ENCODE results near the gene ADH7. TPM values are rescaled to one million over a fixed set of nuclear protein-coding genes. Genes with fewer than 3 reads are reported as not detected.
"Not testable (repeated sequence)": the region's sequence is repeated elsewhere in the genome, so short reads cannot be mapped to it uniquely, and the experiment has no call there.

ADH7 gene
- total and polyA plus RNA-seq, 11 donors, result not detected

DNA sequence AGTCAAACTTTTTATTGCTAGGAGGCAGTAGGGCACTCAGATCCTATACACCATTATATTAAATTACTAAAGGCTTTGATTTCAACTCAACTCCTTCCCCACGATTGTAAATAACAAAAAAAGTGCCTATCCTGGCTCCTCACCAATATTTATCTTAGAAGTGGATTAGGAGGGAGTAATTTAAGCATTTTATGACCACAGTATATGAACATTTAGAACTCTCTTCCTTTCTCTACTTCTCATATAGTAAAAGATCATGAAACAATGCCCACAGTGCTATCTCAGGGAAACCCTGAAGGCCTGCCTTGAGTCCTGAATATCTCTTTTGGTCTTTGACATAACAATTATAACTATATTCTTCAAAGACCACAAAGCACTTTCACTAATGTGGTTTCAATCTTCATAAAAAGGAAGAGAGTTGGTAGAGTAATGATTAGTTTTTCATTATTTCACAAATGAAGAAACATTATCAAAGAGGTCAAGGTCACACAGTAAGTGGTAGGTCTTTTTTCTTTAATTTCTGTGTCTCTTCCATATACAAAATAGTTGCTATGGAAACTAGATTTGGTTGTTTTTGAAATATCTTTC is 53.5 kb downstream of the ADH7 start:
- H3K4me1 ChIP-seq, result peaks cover 0 to 23% (median 0%) of the 10 kb centered on the region in 12 donors
- WGBS, 4 donors, result 33 to 41% (median 38%) methylated on average over 1 of the region's 1 CpG
- H3K36me3 ChIP-seq, result no peaks in the 10 kb centered on the region
- intact Hi-C loops (cut with DNase I), result no loop called here
- DNase-seq (no peak), ATAC-seq (no peak)
- no peaks in the 10 kb centered on the region for H3K27me3 ChIP-seq
- TF ChIP-seq, protein P1, sequence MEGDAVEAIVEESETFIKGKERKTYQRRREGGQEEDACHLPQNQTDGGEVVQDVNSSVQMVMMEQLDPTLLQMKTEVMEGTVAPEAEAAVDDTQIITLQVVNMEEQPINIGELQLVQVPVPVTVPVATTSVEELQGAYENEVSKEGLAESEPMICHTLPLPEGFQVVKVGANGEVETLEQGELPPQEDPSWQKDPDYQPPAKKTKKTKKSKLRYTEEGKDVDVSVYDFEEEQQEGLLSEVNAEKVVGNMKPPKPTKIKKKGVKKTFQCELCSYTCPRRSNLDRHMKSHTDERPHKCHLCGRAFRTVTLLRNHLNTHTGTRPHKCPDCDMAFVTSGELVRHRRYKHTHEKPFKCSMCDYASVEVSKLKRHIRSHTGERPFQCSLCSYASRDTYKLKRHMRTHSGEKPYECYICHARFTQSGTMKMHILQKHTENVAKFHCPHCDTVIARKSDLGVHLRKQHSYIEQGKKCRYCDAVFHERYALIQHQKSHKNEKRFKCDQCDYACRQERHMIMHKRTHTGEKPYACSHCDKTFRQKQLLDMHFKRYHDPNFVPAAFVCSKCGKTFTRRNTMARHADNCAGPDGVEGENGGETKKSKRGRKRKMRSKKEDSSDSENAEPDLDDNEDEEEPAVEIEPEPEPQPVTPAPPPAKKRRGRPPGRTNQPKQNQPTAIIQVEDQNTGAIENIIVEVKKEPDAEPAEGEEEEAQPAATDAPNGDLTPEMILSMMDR (IDR thresholded peaks at IDR 0.05), result no peak
- TF ChIP-seq POLR2A (IDR thresholded peaks at IDR 0.05), result no peak
- H3K9me3 ChIP-seq, result peaks cover 0 to 12% (median 0%) of the 10 kb centered on the region in 12 donors
- H3K4me3 ChIP-seq, result no peak overlapping the region
- H3K27ac ChIP-seq, result peak overlapping the region in 1 of 12 donors; percentile 85

DNA sequence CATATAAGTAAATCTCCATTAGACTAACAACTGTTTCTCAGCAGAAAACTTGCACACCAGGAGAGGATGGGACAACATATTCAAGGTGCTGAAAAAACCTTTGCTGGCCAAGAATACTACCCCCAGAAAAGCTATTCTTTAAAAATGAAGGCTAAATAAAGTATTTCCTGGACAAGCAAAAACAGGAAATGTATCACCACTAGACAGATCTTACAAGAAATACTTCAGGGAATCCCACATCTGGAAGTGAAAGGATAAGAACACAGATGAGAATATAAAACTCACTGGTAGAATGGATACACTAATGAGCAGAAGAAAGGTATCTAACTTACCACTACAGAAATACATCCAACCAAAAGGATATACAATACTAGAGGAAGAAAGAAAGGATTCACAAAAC is 55.6 kb downstream of the ADH7 start:
- H3K36me3 ChIP-seq, result no peaks in the 10 kb centered on the region
- H3K27ac ChIP-seq, result no peak overlapping the region
- H3K4me1 ChIP-seq, result peaks cover 0 to 16% (median 0%) of the 10 kb centered on the region in 12 donors
- H3K4me3 ChIP-seq, result no peak overlapping the region
- H3K9me3 ChIP-seq, result peaks cover 0 to 16% (median 0%) of the 10 kb centered on the region in 12 donors
- no peak for TF ChIP-seq POLR2A (IDR thresholded peaks at IDR 0.05)
- DNase-seq (no peak), ATAC-seq (no peak)
- no peaks in the 10 kb centered on the region for H3K27me3 ChIP-seq
- intact Hi-C loops (cut with DNase I), result no loop called here

DNA sequence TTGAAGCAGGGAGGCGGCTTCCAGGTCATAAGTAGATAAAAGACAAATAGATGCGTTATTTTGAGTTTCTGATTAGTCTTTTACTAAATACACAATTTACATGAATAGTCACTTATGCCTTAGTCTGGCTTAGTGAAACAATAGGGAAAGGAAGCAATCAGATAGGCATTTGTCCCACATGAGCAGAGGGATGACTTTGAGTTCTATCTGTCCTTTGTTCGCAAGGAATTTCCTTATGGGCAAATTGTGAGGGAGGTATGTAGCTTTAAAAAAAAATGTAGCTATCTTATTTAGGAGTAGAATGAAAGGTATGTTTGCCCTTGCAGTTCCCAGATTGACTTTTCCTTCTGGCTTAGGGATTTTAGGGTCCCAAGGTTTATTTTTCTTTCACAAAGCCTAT is 56.3 kb downstream of the ADH7 start:
- Histone ChIP-seq H3K4me3 (no peak overlapping the region), H3K27me3 (no peaks in the 10 kb centered on the region), H3K27ac (no peak overlapping the region), H3K4me1 (peaks cover 0 to 12% (median 0%) of the 10 kb centered on the region in 12 donors), H3K36me3 (no peaks in the 10 kb centered on the region), H3K9me3 (peaks cover 0 to 21% (median 0%) of the 10 kb centered on the region in 12 donors)
- ATAC-seq, result no peak
- TF ChIP-seq POLR2A (IDR thresholded peaks at IDR 0.05), result no peak
- TF ChIP-seq, protein P1 (IDR thresholded peaks at IDR 0.05), result no peak
- intact Hi-C loops (cut with DNase I), result no loop called here
- no peak for DNase-seq
- WGBS, 4 donors, result 88 to 93% (median 92%) methylated on average over 3 of the region's 3 CpGs

DNA sequence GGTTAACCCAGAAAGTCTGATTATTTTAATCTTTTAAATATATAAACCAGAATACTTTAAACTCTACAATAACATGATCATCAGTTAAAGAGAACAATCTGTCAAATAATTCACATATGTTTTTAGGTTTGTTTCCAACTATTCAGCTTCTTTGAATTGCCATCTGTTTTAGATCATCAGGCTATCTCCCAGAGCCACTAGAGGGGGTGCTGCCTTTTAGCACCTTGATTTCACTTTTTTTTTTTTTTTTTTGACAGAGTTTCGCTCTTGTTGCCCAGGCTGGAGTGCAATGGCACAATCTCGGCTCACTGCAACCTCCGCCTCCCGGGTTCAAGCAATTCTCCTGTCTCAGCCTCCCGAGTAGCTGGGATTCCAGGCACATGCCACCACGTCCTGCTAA is 57.8 kb downstream of the ADH7 start:
- H3K27ac ChIP-seq; DNase-seq; H3K36me3 ChIP-seq; intact Hi-C loops (cut with DNase I); ATAC-seq; H3K4me3 ChIP-seq; H3K27me3 ChIP-seq; H3K4me1 ChIP-seq: not testable (repeated sequence)
- H3K9me3 ChIP-seq, result peaks cover 0 to 30% (median 3%) of the 10 kb centered on the region in 12 donors
- 64 to 78% (median 69%) methylated on average over 6 of the region's 6 CpGs for WGBS, 4 donors
- TF ChIP-seq, protein P1 (IDR thresholded peaks at IDR 0.05), result peak in 1 of 12 donors; percentile 18

DNA sequence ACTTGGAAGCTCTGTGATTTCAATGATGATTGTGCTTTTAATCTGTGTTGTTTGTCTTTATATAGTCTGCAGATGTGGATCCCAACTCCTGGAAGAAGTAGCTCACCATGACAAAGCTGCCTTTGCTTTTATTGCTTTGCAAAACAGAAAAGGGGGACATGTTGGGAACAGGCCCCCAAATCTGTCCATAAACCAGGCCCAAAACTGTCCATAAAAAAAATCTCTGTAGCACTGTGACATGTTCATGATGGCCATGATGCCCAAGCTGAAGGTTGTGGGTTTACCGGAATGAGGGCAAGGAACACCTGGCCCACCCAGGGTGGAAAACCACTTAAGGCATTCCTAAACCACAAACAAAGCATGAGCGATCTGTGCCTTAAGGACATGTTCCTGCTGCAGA is 62.7 kb downstream of the ADH7 start:
- H3K27ac ChIP-seq; H3K4me1 ChIP-seq; ATAC-seq; H3K27me3 ChIP-seq; H3K36me3 ChIP-seq; intact Hi-C loops (cut with DNase I); DNase-seq; H3K4me3 ChIP-seq: not testable (repeated sequence)
- WGBS, 4 donors, result 88 to 94% (median 92%) methylated on average over 2 of the region's 2 CpGs
- peaks cover 0 to 25% (median 3%) of the 10 kb centered on the region in 12 donors for H3K9me3 ChIP-seq

DNA sequence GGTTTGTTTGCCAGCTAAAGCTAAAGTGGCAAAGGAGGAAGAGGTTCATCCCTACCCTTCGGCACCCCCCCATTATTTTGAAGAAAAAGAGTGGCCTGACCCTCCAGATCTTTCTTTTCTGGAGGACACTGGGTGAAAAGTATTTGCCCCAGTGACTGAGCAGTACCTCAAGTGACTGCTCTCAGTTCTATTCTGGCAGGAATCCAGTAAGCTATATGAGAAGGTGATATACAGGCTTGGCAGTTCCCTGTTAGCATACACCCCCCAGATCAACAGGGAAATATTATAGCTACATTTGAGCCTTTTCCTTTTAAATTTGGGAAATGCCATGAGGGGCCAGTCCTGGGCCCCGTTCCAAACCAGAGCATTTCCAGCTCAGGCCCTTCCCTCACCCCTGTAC is 67.3 kb downstream of the ADH7 start:
- 68 to 77% (median 72%) methylated on average over 2 of the region's 2 CpGs for WGBS, 4 donors
- H3K4me1 ChIP-seq; DNase-seq; H3K4me3 ChIP-seq; ATAC-seq; H3K36me3 ChIP-seq; H3K27me3 ChIP-seq; H3K27ac ChIP-seq; intact Hi-C loops (cut with DNase I): not testable (repeated sequence)
- peaks cover 0 to 23% (median 7%) of the 10 kb centered on the region in 12 donors for H3K9me3 ChIP-seq

Data from heart left ventricle (tissue), 16 donors.